Psoas muscle (tissue), 8 donors: Measurements from ENCODE around the gene MARK4. TPM values are rescaled to one million over a fixed set of nuclear protein-coding genes. Genes with fewer than 3 reads are reported as not detected.
A peak's percentile ranks its signal among the peaks of the same experiment; 100 is the strongest.
"Not testable (repeated sequence)": the region's sequence is repeated elsewhere in the genome, so short reads cannot be mapped to it uniquely, and the experiment has no call there.

Experiments used
- ATAC-seq, 4 donors: fragments of 200-7000 bp; cut with Tn5 transposase; one replicate each; pipeline ENCODE4 v1.9.1; 2020; ENCODE audit warnings: moderate library complexity in 3 of 4, mild to moderate bottlenecking in 2 of 4
- DNase-seq, 2 donors: peaks; one replicate each; pipeline ENCODE4 v3.0.0-alpha.2; 2020
- H3K27ac ChIP-seq: fragments of 200-600 bp; one replicate; pipeline ENCODE4 v1.8.0; 2022
- H3K27me3 ChIP-seq, 3 donors: fragments of 200-600 bp in 1 of 3; one replicate each; pipeline versions ENCODE4 v1.6.1 to v1.8.0; 2013 to 2022; ENCODE audit warnings: low read length in 2 of 3, mild to moderate bottlenecking in 2 of 3, moderate library complexity in 1 of 3; ENCODE audit not compliant: insufficient read depth in 3 of 3
- H3K36me3 ChIP-seq, 2 donors: fragments of 200-600 bp in 1 of 2; one replicate each; pipeline versions ENCODE4 v1.6.1 to v1.8.0; 2013 to 2022; ENCODE audit warnings: low read depth in 1 of 2, mild to moderate bottlenecking in 1 of 2, moderate library complexity in 1 of 2; ENCODE audit not compliant: insufficient read depth in 1 of 2
- H3K4me1 ChIP-seq: fragments of 200-600 bp; one replicate; pipeline ENCODE4 v1.8.0; 2022
- H3K4me3 ChIP-seq: fragments of 200-600 bp; one replicate; pipeline ENCODE4 v1.8.0; 2022; ENCODE audit warnings: mild to moderate bottlenecking
- H3K9me3 ChIP-seq: fragments of 200-600 bp; one replicate; pipeline ENCODE4 v1.8.0; 2022
- WGBS, 3 donors: extraction: QIAGEN DNeasy Blood & Tissue Kit; methylation state at CpG; one replicate each; pipeline versions ENCODE4 v1.1.6 to v1.1.7; 2013; 5-methylcytosine and 5-hydroxymethylcytosine counted together
- intact Hi-C, 2 donors: fragments of 100-400 bp; cut with DNase I; formaldehyde crosslinking; loops; one replicate each; pipeline versions ENCODE4 v1.11.0 to v1.14.2; 2022
- polyA plus RNA-seq, 3 donors: library from polyadenylated mRNA; stranded (reverse); fragments of 200-250 nt; gene quantifications; one replicate each; pipeline ENCODE4 v1.2.3, GENCODE V29; 2013
- total RNA-seq, 4 donors: library from RNA; stranded (reverse); fragmentation: NEBNext Ultra II Directional in 2 of 4; extraction: Animal tissue kit (Norgen Biotek cat#: 25700) in 2 of 4; gene quantifications; one replicate each; pipeline versions ENCODE4 v1.2.1 to v1.2.4, GENCODE V29; 2021 to 2023
- TF ChIP-seq, protein P1 (sequence below): fragments of 200-600 bp; IDR thresholded peaks from one replicate; pipeline ENCODE4 v1.8.0; 2022; ENCODE audit warnings: antibody characterized with exemption
- donor health status: healthy with polysubstance abuse.
- donor health status: DM: no; HTN: no; CAD: no; lungs with moderate emphysema.
- donor health status: Bipolar disorder and iron deficiency.
- donor health status: healthy.
- donor health status: DM: yes; HTN: yes; CAD: no.
- donor health status: DM: no; HTN: no; CAD: no.
- donor health status: DM: no; HTN: no; CAD: no.
- donor health status: DM: yes; HTN: yes; CAD: no.

Gene MARK4
- total and polyA plus RNA-seq, 7 donors, result 11.0 to 37.7 (median 29.7) TPM

DNA sequence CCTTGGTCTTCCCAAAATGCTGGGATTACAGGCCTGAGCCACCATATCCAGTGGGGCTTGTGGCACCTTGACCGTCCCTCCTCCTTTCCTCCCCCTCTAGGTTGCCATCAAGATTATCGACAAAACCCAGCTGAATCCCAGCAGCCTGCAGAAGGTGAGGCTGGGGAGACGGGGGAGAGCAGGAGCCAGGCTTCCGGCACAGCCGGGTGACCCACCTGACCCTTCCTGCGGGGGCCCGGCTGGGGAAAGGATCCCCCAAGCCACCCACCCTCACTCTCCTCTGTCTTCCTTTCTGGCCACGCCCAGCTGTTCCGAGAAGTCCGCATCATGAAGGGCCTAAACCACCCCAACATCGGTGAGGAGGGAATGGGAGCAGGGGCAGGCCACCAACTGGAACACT, 11.9 kb downstream of the MARK4 start:
- H3K27me3 ChIP-seq, result no peaks in the 10 kb centered on the region
- H3K27ac ChIP-seq, result no peak overlapping the region
- DNase-seq (no peak), ATAC-seq (no peak)
- no peak overlapping the region for H3K4me3 ChIP-seq
- TF ChIP-seq, protein P1, sequence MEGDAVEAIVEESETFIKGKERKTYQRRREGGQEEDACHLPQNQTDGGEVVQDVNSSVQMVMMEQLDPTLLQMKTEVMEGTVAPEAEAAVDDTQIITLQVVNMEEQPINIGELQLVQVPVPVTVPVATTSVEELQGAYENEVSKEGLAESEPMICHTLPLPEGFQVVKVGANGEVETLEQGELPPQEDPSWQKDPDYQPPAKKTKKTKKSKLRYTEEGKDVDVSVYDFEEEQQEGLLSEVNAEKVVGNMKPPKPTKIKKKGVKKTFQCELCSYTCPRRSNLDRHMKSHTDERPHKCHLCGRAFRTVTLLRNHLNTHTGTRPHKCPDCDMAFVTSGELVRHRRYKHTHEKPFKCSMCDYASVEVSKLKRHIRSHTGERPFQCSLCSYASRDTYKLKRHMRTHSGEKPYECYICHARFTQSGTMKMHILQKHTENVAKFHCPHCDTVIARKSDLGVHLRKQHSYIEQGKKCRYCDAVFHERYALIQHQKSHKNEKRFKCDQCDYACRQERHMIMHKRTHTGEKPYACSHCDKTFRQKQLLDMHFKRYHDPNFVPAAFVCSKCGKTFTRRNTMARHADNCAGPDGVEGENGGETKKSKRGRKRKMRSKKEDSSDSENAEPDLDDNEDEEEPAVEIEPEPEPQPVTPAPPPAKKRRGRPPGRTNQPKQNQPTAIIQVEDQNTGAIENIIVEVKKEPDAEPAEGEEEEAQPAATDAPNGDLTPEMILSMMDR, result no peak
- H3K9me3 ChIP-seq, result no peaks in the 10 kb centered on the region
- H3K4me1 ChIP-seq, result no peaks in the 10 kb centered on the region
- intact Hi-C loops, result no loop called here
- H3K36me3 ChIP-seq, result peaks cover 0 to 30% of the 10 kb centered on the region in 2 donors
- WGBS, 3 donors, result 91 to 92% (median 92%) methylated on average over 11 of the region's 11 CpGs

DNA sequence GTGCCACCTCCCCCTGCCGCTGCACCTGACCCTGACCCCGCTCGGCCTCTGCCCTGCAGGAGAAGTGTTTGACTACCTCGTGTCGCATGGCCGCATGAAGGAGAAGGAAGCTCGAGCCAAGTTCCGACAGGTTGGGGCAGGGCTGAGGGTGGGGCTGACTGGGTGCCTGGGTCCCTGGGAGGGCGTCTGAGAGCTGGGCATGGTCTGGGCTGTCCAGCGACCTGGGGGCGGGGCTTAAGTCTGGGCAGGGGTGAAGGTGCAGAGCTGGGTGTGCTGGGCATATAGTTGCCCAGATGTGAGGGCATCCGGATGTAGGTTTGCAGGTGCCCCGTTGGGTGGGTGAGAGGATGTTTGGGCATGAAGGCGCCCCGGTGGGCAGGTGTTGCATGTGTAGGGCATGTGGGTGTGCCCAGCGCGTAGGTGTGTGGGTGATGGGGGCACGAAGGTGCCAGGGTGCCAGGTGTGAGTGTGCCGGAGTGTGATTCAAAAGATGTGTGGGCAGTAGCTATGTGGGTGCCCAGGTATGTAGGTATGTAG, 13.8 kb downstream of the MARK4 start:
- DNase-seq, result no peak
- TF ChIP-seq, protein P1, result no peak
- Histone ChIP-seq H3K27ac (no peak overlapping the region), H3K9me3 (no peaks in the 10 kb centered on the region), H3K4me1 (no peaks in the 10 kb centered on the region), H3K27me3 (no peaks in the 10 kb centered on the region), H3K4me3 (no peak overlapping the region), H3K36me3 (peaks cover 0 to 37% of the 10 kb centered on the region in 2 donors)
- intact Hi-C loops, result no loop called here
- peak in 1 of 4 donors; percentile 23 for ATAC-seq
- WGBS, 3 donors, result 91 to 95% (median 94%) methylated on average over 19 of the region's 19 CpGs

DNA sequence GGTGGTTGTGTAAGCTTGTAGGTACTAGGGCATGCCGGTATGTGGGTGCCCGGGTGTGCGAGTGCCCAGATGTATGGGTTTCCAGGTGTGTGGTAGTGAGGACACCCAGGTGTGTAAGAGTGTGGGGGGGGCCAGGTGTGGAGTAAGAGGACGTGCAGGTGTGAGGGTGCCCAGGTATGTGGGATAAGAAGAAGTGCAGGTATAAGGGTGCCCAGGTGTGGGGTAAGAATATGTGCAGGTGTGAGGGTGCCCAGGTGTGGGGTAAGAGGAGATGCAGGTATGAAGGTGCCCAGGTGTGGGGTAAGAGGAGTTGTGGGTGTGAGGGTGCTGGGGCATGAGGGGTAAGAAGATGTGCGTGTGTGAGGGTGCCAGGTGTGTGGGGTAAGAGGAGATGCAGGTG, 14.3 kb downstream of the MARK4 start:
- intact Hi-C loops, result no loop called here
- no peaks in the 10 kb centered on the region for H3K27me3 ChIP-seq
- peaks cover 0 to 42% of the 10 kb centered on the region in 2 donors for H3K36me3 ChIP-seq
- WGBS, 3 donors, result 93 to 95% (median 93%) methylated on average over 5 of the region's 5 CpGs
- no peaks in the 10 kb centered on the region for H3K4me1 ChIP-seq
- TF ChIP-seq, protein P1, result no peak
- DNase-seq (no peak), ATAC-seq (no peak)
- H3K27ac ChIP-seq, result no peak overlapping the region
- H3K9me3 ChIP-seq, result no peaks in the 10 kb centered on the region
- no peak overlapping the region for H3K4me3 ChIP-seq

DNA sequence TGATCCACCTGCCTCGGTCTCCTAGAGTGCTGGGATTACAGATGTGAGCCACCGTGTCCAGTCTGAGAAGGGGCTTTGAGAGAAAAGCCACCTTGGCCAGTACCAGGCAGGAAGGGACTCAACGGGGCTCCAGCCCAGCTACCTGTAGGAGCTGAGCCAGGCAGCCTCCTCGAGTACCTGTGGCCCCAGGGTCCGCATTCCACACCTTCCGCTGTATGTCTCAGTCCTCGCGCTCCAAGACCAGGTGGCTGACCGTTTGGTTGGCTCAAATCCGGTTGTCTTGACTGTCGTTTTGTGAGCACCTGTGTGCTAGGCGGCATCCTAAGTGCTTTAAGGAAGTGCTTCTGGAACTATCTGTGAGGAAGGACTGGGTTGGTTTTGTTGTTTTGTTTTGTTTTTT, 16.2 kb downstream of the MARK4 start:
- no peak overlapping the region for H3K27ac ChIP-seq
- H3K4me3 ChIP-seq, result no peak overlapping the region
- H3K4me1 ChIP-seq, result no peaks in the 10 kb centered on the region
- TF ChIP-seq, protein P1, result no peak
- no peaks in the 10 kb centered on the region for H3K27me3 ChIP-seq
- H3K9me3 ChIP-seq, result no peaks in the 10 kb centered on the region
- intact Hi-C loops, result no loop called here
- 91 to 93% (median 92%) methylated on average over 12 of the region's 12 CpGs for WGBS, 3 donors
- DNase-seq, result no peak
- no peak for ATAC-seq
- peaks cover 0 to 52% of the 10 kb centered on the region in 2 donors for H3K36me3 ChIP-seq

DNA sequence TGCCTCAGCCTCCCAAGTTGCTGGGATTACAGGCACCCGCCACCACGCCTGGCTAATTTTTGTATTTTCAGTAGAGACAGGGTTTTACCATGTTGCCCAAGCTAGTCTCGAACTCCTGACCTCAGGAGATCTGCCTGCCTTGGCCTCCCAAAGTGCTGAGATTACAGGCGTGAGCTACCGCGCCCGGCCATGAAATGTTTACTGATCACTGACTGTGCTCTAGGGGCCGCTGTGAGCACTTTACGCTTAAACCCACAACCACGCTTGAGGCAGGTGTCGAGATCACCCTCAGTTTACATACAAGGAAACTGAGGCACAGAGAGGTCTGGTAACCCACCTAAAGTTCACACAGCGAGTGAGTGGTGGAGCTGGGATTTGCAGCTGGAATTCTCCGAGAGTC, 18.9 kb downstream of the MARK4 start:
- 94 to 98% (median 94%) methylated on average over 13 of the region's 13 CpGs for WGBS, 3 donors
- H3K4me3 ChIP-seq, H3K4me1 ChIP-seq, H3K27me3 ChIP-seq, H3K27ac ChIP-seq, intact Hi-C loops, H3K9me3 ChIP-seq, DNase-seq, ATAC-seq: not testable (repeated sequence)
- H3K36me3 ChIP-seq, result peaks cover 0 to 75% of the 10 kb centered on the region in 2 donors
